IMR-90 (cell line): ENCODE results near the gene CWC15. TPM values are rescaled to one million over a fixed set of nuclear protein-coding genes. Genes with fewer than 3 reads are reported as not detected.
A peak's percentile ranks its signal among the peaks of the same experiment; 100 is the strongest.

ENCODE experiments used
- ATAC-seq: fragments of 200-7000 bp; cut with Tn5 transposase; 2 replicates; pipeline ENCODE4 v1.9.1; 2020; ENCODE audit warnings: low read depth, mild to moderate bottlenecking, moderate library complexity
- BruUV-seq: library from RNA; stranded (reverse); fragments of 400-500 nt; replicated peaks from 2 replicates; lab custom pipeline; 2021; lab: Mats Ljungman, UMichigan
- CTCF ChIA-PET: fragments of 300-600 bp; formaldehyde crosslinking; extraction: SDS; loops from one replicate; lab custom pipeline; 2021; ENCODE audit warnings: antibody characterized with exemption; lab: Yijun Ruan, JAX
- POLR2A ChIA-PET: fragments of 300-600 bp; sonication (Branson Sonifier 250); formaldehyde crosslinking; loops from one replicate; lab custom pipeline; 2022; ENCODE audit warnings: antibody characterized with exemption; ENCODE audit not compliant: unreplicated experiment; lab: Charles Lee
- DNase-seq: peaks from one replicate; pipeline ENCODE4 v3.0.0; 2013
- H2AFZ ChIP-seq: replicated peaks from 2 replicates; pipeline ENCODE3; 2013; ENCODE audit warnings: low read length, mild to moderate bottlenecking; ENCODE audit not compliant: poor library complexity
- H2AK5ac ChIP-seq: 2 replicates; pipeline ENCODE4 v1.6.1; 2013; ENCODE audit warnings: low read depth, low read length, inconsistent platforms
- H2AK9ac ChIP-seq: replicated peaks from 2 replicates; pipeline ENCODE3; 2013; ENCODE audit warnings: mild to moderate bottlenecking, low read depth, low read length, moderate library complexity; ENCODE audit not compliant: poor library complexity
- H2BK120ac ChIP-seq: 2 replicates; pipeline ENCODE4 v1.6.1; 2013; ENCODE audit warnings: low read depth, low read length, inconsistent platforms
- H2BK15ac ChIP-seq: 3 replicates; pipeline ENCODE4 v1.6.1; 2013; ENCODE audit warnings: low read depth, low read length, inconsistent platforms
- H2BK20ac ChIP-seq: 2 replicates; pipeline ENCODE4 v1.6.1; 2013; ENCODE audit warnings: low read depth, mild to moderate bottlenecking, inconsistent platforms, low read length, moderate library complexity
- H2BK5ac ChIP-seq: 2 replicates; pipeline ENCODE4 v1.6.1; 2013; ENCODE audit warnings: mild to moderate bottlenecking, low read depth, low read length, inconsistent platforms; ENCODE audit not compliant: poor library complexity, severe bottlenecking
- H3K14ac ChIP-seq: replicated peaks from 2 replicates; pipeline ENCODE4 v1.6.1; 2013; ENCODE audit warnings: low read depth, low read length, inconsistent platforms
- H3K18ac ChIP-seq: 2 replicates; pipeline ENCODE4 v1.6.1; 2013; ENCODE audit warnings: low read depth, low read length, control low read depth
- H3K23ac ChIP-seq: 2 replicates; pipeline ENCODE4 v1.6.1; 2013; ENCODE audit warnings: low read depth, low read length, inconsistent platforms
- H3K27ac ChIP-seq: 2 replicates; pipeline ENCODE4 v1.5.1; 2013; ENCODE audit warnings: mild to moderate bottlenecking, control low read depth, low read length; ENCODE audit not compliant: insufficient read depth
- H3K27me3 ChIP-seq: 2 replicates; pipeline ENCODE4 v1.6.1; 2013; ENCODE audit warnings: low read length; ENCODE audit not compliant: control insufficient read depth, insufficient read depth
- H3K36me3 ChIP-seq: 2 replicates; pipeline ENCODE4 v1.6.1; 2013; ENCODE audit warnings: low read length, mixed read lengths; ENCODE audit not compliant: control insufficient read depth, insufficient read depth
- H3K4ac ChIP-seq: 2 replicates; pipeline ENCODE4 v1.6.1; 2013; ENCODE audit warnings: low read depth, low read length, inconsistent platforms
- H3K4me1 ChIP-seq: 2 replicates; pipeline ENCODE4 v1.6.1; 2013; ENCODE audit warnings: low read length, mixed read lengths; ENCODE audit not compliant: control insufficient read depth, insufficient read depth
- H3K4me2 ChIP-seq: 2 replicates; pipeline ENCODE4 v1.6.1; 2013; ENCODE audit warnings: low read depth, mild to moderate bottlenecking, control low read depth, low read length, moderate library complexity
- H3K4me3 ChIP-seq: 2 replicates; pipeline ENCODE4 v1.5.1; 2013; ENCODE audit warnings: low read depth, mild to moderate bottlenecking, control low read depth, low read length, moderate library complexity; ENCODE audit not compliant: insufficient read depth
- H3K56ac ChIP-seq: 2 replicates; pipeline ENCODE4 v1.6.1; 2013; ENCODE audit warnings: low read length, inconsistent platforms; ENCODE audit not compliant: insufficient read depth; ENCODE audit errors: extremely low read depth
- H3K79me1 ChIP-seq, 2 experiments: 2 replicates each; pipeline ENCODE4 v1.6.1; 2013; ENCODE audit warnings: low read length in 2 of 2, inconsistent platforms in 1 of 2, low read depth in 1 of 2
- H3K9ac ChIP-seq: 2 replicates; pipeline ENCODE4 v1.6.1; 2013; ENCODE audit warnings: low read depth, low read length, control low read depth
- H3K9me1 ChIP-seq: 2 replicates; pipeline ENCODE4 v1.6.1; 2013; ENCODE audit warnings: low read length, inconsistent platforms; ENCODE audit not compliant: insufficient read depth
- H3K9me3 ChIP-seq: 2 replicates; pipeline ENCODE4 v1.6.1; 2013; ENCODE audit warnings: low read length; ENCODE audit not compliant: control insufficient read depth, insufficient read depth
- H4K20me1 ChIP-seq: 2 replicates; pipeline ENCODE4 v1.6.1; 2013; ENCODE audit warnings: low read length, inconsistent platforms; ENCODE audit not compliant: insufficient read depth
- H4K5ac ChIP-seq: 2 replicates; pipeline ENCODE4 v1.6.1; 2013; ENCODE audit warnings: mild to moderate bottlenecking, low read depth, low read length, control low read depth
- H4K8ac ChIP-seq, 2 experiments: 2 replicates each; pipeline ENCODE4 v1.6.1; 2013; ENCODE audit warnings: low read depth in 2 of 2, low read length in 2 of 2, control low read depth in 1 of 2, inconsistent platforms in 1 of 2
- H4K91ac ChIP-seq: 2 replicates; pipeline ENCODE4 v1.6.1; 2013; ENCODE audit warnings: low read depth, low read length, inconsistent platforms; ENCODE audit not compliant: insufficient read depth
- WGBS, 2 experiments: methylation state at CpG; one replicate each; pipeline versions ENCODE4 v1.1.5 to v1.1.7; 2013; ENCODE audit warnings: missing lambda C conversion rate in 2 of 2; ENCODE audit not compliant: insufficient read length in 1 of 2; ENCODE audit errors: extremely low coverage in 2 of 2; 5-methylcytosine and 5-hydroxymethylcytosine counted together
- dilution Hi-C: fragments of 300-500 bp; cut with HindIII; formaldehyde crosslinking; loops from one replicate; pipeline ENCODE4 v1.14.3; 2018; ENCODE audit warnings: low sequenced_read_pairs; ENCODE audit not compliant: unreplicated experiment
- in situ Hi-C: fragments of 300-500 bp; cut with MboI; formaldehyde crosslinking; loops from 3 replicates; pipeline ENCODE4 v1.14.3; 2019; ENCODE audit warnings: low sequenced_read_pairs, inconsistent platforms, mixed read lengths
- intact Hi-C: fragments of 100-400 bp; cut with micrococcal nuclease; formaldehyde crosslinking; loops from 2 replicates; pipeline ENCODE4 v1.10.0; 2022
- polyA plus RNA-seq, 3 experiments: library from polyadenylated mRNA; depleted of rRNA; stranded (reverse); fragments of >200 nt; gene quantifications; 2 replicates each; pipeline ENCODE4 v1.2.3, GENCODE V29; 2012; ENCODE audit warnings: low replicate concordance in 1 of 3
- total RNA-seq: library from RNA; depleted of rRNA; stranded (reverse); fragments of >200 nt; gene quantifications from 2 replicates; pipeline ENCODE4 v1.2.3, GENCODE V29; 2012
- TF ChIP-seq, protein P1 (sequence below): fragments of 150-350 bp; IDR thresholded peaks from 2 replicates; pipeline ENCODE4 v1.6.1; 2017; ENCODE audit warnings: mild to moderate bottlenecking, antibody characterized with exemption, low read length, low read depth

Gene CWC15
- total and polyA plus RNA-seq, 2 of the 4 experiments (the other 2 are of a cell fraction) = 38.4 to 48.6 TPM

GRCh38 chr11:94923004-94923334 lies 50.4 kb downstream of the CWC15 start:
- H3K9ac ChIP-seq = no peak overlapping the region
- intact Hi-C loops (no loop called here), in situ Hi-C loops (no loop called here), dilution Hi-C loops (no loop called here)
- H3K4ac ChIP-seq = peak overlapping the region; percentile 31
- H3K23ac ChIP-seq = no peak overlapping the region
- H3K79me1 ChIP-seq = peaks cover 0 to 16% of the 10 kb centered on the region in 2 experiments; a peak in 2 of 4 replicates
- no peaks in the 10 kb centered on the region for H3K36me3 ChIP-seq
- H2AK5ac ChIP-seq = peak overlapping the region; percentile 52
- WGBS, 2 experiments = no CpG with 5 or more reads among the region's 2 CpGs
- no peak overlapping the region for H3K4me2 ChIP-seq
- H2AK9ac ChIP-seq = peak overlapping the region; percentile 34
- no peak overlapping the region for H2BK20ac ChIP-seq
- H3K4me1 ChIP-seq = peaks cover 31% of the 10 kb centered on the region
- ChIA-PET CTCF (interaction anchor here (1.3 kb wide), 1 partner anchor 12 kb away, joined by 4 read pairs; no protein-coding TSS in a partner anchor), POLR2A (no interaction called here)
- no peak overlapping the region for H2BK5ac ChIP-seq
- no peak for ATAC-seq
- no TSS peak for BruUV-seq
- peak overlapping the region; percentile 68; the same call in 2 of the 3 replicates for H2BK15ac ChIP-seq
- H3K27ac ChIP-seq = no peak overlapping the region
- H4K5ac ChIP-seq = peak overlapping the region; percentile 21; the same call in 1 of the 2 replicates
- H4K20me1 ChIP-seq = no peaks in the 10 kb centered on the region
- H4K91ac ChIP-seq = peak overlapping the region; percentile 23; the same call in 1 of the 2 replicates
- H3K9me3 ChIP-seq = no peaks in the 10 kb centered on the region
- peak overlapping the region in 1 of 2 experiments; percentile 10; a peak in 1 of 4 replicates for H4K8ac ChIP-seq
- H3K56ac ChIP-seq = no peak overlapping the region
- H3K27me3 ChIP-seq = no peaks in the 10 kb centered on the region
- peak overlapping the region; percentile 4 for H2AFZ ChIP-seq
- 0 out of 2 replicates have a peak overlapping the region, but pooled peaks have one; percentile 0 for H3K14ac ChIP-seq
- DNase-seq = no peak
- TF ChIP-seq, protein P1, sequence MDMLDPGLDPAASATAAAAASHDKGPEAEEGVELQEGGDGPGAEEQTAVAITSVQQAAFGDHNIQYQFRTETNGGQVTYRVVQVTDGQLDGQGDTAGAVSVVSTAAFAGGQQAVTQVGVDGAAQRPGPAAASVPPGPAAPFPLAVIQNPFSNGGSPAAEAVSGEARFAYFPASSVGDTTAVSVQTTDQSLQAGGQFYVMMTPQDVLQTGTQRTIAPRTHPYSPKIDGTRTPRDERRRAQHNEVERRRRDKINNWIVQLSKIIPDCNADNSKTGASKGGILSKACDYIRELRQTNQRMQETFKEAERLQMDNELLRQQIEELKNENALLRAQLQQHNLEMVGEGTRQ = no peak
- H2BK120ac ChIP-seq = no peak overlapping the region
- H3K18ac ChIP-seq = peak overlapping the region; percentile 6; the same call in 1 of the 2 replicates
- peaks cover 31% of the 10 kb centered on the region for H3K9me1 ChIP-seq
- no peak overlapping the region for H3K4me3 ChIP-seq
